Colonic mucosa (tissue), 4 donors: ENCODE results near the gene C11orf16. TPM values are rescaled to one million over a fixed set of nuclear protein-coding genes. Genes with fewer than 3 reads are reported as not detected.

ENCODE experiments used
- DNase-seq: peaks from one replicate; pipeline ENCODE4 v3.0.0-alpha.2; 2020
- H3K27ac ChIP-seq: fragments of 200-600 bp; one replicate; pipeline ENCODE4 v1.8.0; 2021
- H3K27me3 ChIP-seq: fragments of 200-600 bp; one replicate; pipeline ENCODE4 v1.8.0; 2021
- H3K36me3 ChIP-seq: fragments of 200-600 bp; one replicate; pipeline ENCODE4 v1.8.0; 2021
- H3K4me1 ChIP-seq: fragments of 200-600 bp; one replicate; pipeline ENCODE4 v1.8.0; 2021; ENCODE audit warnings: mild to moderate bottlenecking
- H3K4me3 ChIP-seq: fragments of 200-600 bp; one replicate; pipeline ENCODE4 v1.8.0; 2021
- H3K9ac ChIP-seq, 2 donors: one replicate each; pipeline ENCODE4 v1.7.0; 2013; ENCODE audit warnings: control low read depth in 2 of 2, low read depth in 2 of 2, low read length in 2 of 2
- H3K9me3 ChIP-seq: fragments of 200-600 bp; one replicate; pipeline ENCODE4 v1.8.0; 2021
- intact Hi-C: fragments of 100-400 bp; cut with DNase I; formaldehyde crosslinking; loops from one replicate; pipeline ENCODE4 v1.14.1; 2022
- total RNA-seq, 2 donors: library from RNA; stranded (reverse); fragmentation: NEBNext Ultra II Directional in 1 of 2; extraction: Animal tissue kit (Norgen Biotek cat#: 25700) in 1 of 2; gene quantifications; one replicate each; pipeline ENCODE4 v1.2.1, GENCODE V29; 2021
- TF ChIP-seq, protein P1 (sequence below): fragments of 200-600 bp; IDR thresholded peaks from one replicate; pipeline ENCODE4 v1.8.0; 2022; ENCODE audit warnings: antibody characterized with exemption, mild to moderate bottlenecking
- donor health status: healthy.
- donor health status: DM: no; HTN: no; CAD: no.
- donor health status: DM: no; HTN: no; CAD: no.

C11orf16 gene
- total RNA-seq, 2 donors from 2014 or later: not detected

DNA sequence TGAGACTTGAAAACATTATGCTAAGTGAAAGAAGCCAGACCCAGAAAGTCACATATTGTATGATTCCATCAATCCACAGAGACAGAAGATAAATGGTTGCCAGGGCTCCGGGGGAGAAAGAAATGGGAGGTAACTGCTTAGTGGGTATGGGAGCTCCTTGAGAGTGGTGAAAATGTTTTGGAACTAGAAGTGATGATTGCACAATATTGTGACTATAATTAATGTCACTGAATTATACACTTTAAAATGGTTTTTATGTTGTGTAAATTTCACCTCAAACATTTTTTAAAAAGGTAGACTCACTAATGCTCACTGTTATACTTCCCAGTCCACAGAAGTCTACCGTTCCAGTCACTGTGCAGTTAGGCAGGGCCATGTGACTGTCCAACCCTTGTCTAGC, 54.0 kb downstream of the C11orf16 start:
- Histone ChIP-seq H3K27me3 (no peaks in the 10 kb centered on the region), H3K9me3 (no peaks in the 10 kb centered on the region), H3K27ac (no peak overlapping the region), H3K36me3 (no peaks in the 10 kb centered on the region), H3K4me1 (no peaks in the 10 kb centered on the region), H3K4me3 (no peak overlapping the region), H3K9ac (no peak overlapping the region)
- intact Hi-C loops: no loop called here
- TF ChIP-seq, protein P1, sequence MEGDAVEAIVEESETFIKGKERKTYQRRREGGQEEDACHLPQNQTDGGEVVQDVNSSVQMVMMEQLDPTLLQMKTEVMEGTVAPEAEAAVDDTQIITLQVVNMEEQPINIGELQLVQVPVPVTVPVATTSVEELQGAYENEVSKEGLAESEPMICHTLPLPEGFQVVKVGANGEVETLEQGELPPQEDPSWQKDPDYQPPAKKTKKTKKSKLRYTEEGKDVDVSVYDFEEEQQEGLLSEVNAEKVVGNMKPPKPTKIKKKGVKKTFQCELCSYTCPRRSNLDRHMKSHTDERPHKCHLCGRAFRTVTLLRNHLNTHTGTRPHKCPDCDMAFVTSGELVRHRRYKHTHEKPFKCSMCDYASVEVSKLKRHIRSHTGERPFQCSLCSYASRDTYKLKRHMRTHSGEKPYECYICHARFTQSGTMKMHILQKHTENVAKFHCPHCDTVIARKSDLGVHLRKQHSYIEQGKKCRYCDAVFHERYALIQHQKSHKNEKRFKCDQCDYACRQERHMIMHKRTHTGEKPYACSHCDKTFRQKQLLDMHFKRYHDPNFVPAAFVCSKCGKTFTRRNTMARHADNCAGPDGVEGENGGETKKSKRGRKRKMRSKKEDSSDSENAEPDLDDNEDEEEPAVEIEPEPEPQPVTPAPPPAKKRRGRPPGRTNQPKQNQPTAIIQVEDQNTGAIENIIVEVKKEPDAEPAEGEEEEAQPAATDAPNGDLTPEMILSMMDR: no peak
- no peak for DNase-seq

DNA sequence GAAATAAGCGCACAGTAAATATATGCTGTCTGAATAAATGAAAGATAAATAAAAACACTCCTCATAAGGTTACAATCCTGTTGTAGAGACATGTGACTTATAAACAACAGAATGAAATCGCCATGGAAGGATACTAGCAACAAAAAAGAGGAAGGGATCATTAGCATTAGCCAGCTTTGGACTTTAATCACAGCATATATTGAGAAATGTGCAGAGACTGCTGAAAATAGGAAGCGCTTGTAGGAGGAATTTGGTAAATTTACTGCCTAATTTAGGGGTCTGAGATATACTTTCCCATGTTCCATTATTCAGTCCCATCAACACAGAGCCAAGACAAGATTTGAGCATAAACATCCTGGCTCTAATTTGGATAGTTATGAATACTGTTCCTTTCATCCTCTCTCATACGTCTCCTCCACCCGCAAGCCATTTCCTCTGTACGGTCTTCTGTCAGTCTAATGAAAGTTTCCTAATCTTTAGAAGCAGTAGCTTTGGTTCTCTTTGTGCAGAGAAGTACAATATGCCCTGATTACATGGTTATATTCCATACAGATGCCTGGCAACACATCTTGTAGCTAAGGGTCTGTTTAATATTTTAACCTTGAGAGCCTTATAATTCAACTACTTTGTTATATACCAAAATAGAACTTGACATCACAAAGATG, 58.9 kb downstream of the C11orf16 start:
- intact Hi-C loops: no loop called here
- TF ChIP-seq, protein P1: no peak
- no peak overlapping the region for H3K9ac ChIP-seq
- H3K36me3 ChIP-seq: no peaks in the 10 kb centered on the region
- H3K4me3 ChIP-seq: no peak overlapping the region
- DNase-seq: no peak
- no peaks in the 10 kb centered on the region for H3K4me1 ChIP-seq
- H3K27me3 ChIP-seq: no peaks in the 10 kb centered on the region
- H3K27ac ChIP-seq: no peak overlapping the region
- no peaks in the 10 kb centered on the region for H3K9me3 ChIP-seq

DNA sequence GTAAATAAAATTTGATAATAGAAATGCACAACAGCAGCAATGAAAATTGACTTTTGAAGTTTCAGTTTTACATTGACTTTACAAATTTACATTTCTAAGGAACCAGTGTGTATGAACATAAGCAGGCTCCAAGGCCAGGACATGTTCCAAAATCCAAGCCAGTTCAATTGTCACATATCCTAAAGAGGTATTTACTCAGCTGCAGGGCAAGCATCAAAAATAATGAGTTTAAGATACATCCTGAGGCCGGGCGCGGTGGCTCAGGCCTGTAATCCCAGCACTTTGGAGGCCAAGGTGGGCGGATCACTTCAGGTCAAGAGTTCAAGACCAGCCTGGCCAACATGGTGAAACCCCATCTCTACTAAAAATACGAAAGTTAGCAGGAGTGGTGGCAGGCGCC, 60.8 kb downstream of the C11orf16 start:
- H3K9me3 ChIP-seq: no peaks in the 10 kb centered on the region
- no peak overlapping the region for H3K9ac ChIP-seq
- no peak for DNase-seq
- intact Hi-C loops: loop anchor here (2.0 kb wide), 1 partner anchor 189 kb away; the partner anchor contains the start of genes RPL27A and TRIM66
- H3K36me3 ChIP-seq: no peaks in the 10 kb centered on the region
- no peaks in the 10 kb centered on the region for H3K4me1 ChIP-seq
- peak overlapping the region; percentile 80 for H3K27ac ChIP-seq
- H3K4me3 ChIP-seq: no peak overlapping the region
- no peaks in the 10 kb centered on the region for H3K27me3 ChIP-seq
- TF ChIP-seq, protein P1: no peak

DNA sequence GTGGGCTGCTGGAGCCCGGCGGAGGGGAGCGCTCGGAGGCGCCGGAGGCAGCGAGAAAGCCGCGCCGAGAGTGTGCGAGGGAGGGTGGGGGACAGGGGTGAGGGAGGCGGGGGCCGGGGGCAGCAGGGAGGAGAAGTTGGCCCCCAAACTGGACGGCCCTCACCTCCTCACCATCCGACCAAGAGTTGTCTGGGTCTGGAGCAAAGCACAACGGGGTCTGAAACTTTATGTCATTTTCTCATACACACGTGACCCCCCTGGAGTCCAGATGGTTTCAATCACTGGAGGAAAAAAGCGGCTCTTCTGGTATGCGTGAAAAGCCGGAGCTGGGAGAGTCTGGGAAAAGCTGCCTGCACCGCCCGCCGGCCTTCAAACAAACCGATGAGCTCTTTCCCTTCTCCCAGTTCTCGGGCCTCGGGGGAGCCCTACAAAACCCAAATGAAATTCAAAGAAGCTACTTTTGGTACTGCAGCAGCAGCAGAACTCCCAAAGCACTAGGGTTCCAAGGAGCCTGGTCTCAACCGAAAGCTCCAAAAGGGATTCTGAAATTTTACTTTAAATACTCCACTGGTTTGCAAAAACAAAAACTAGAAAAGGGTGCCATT, 61.5 kb downstream of the C11orf16 start:
- Histone ChIP-seq H3K36me3 (no peaks in the 10 kb centered on the region), H3K9ac (peak overlapping the region; percentile 75 to 76), H3K27ac (peak overlapping the region; percentile 80), H3K9me3 (no peaks in the 10 kb centered on the region), H3K4me3 (peak overlapping the region; percentile 89), H3K4me1 (no peaks in the 10 kb centered on the region), H3K27me3 (no peaks in the 10 kb centered on the region)
- peak; percentile 76 for DNase-seq
- TF ChIP-seq, protein P1: no peak
- intact Hi-C loops: loop anchor here (2.0 kb wide), 1 partner anchor 188 kb away; the partner anchor contains the start of genes RPL27A and TRIM66

DNA sequence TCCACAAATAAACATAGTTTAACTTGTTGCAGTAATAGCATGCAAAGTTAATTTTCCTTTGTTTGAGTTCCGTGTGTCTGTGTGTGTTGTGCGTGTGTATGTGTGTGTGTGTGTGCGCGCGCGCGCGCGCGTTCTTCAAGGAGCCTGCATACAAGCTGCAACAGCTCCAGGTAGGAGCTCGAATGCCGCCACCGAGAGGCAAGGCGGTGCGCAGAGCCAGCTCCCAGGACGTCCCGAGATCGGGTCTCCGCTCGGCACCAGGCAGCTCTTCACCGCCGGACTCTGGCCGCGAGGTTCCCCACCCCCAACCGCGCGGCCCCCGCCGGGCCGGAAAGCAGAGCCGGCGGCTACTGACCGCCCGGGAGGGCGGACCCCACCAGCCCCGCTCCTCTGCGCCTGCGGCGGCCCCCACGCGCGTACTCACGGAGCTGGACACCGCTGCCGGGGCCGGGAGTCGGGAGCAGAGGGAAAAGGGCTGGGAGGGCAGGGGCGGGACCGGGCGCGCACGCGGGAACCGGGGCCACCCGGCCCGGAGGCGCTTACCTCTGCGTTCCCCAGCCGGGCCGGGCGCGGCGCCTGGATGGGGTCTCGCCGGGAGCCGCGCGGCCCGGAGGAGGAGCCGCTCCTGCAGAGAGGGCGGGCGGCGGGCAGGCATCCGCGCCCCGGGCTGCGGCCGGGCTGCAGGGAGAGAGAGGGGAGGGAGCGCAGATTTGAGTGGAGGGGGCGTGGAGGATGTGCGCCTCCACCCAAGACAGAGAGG, 62.2 kb downstream of the C11orf16 start:
- H3K4me1 ChIP-seq: no peaks in the 10 kb centered on the region
- no peaks in the 10 kb centered on the region for H3K27me3 ChIP-seq
- H3K36me3 ChIP-seq: no peaks in the 10 kb centered on the region
- DNase-seq: peak; percentile 81
- peak overlapping the region; percentile 80 for H3K27ac ChIP-seq
- no peaks in the 10 kb centered on the region for H3K9me3 ChIP-seq
- TF ChIP-seq, protein P1: no peak
- intact Hi-C loops: loop anchor here (2.0 kb wide), 1 partner anchor 188 kb away; the partner anchor contains the start of genes RPL27A and TRIM66
- peak overlapping the region; percentile 75 to 76 for H3K9ac ChIP-seq
- peak overlapping the region; percentile 89 for H3K4me3 ChIP-seq
